Upper lobe of right lung (tissue), 1 donor: Measurements from ENCODE around the gene ATG5. TPM values are rescaled to one million over a fixed set of nuclear protein-coding genes. Genes with fewer than 3 reads are reported as not detected.

Source experiments
- ATAC-seq: fragments of 200-7000 bp; cut with Tn5 transposase; one replicate; pipeline ENCODE4 v1.9.1; 2020; ENCODE audit warnings: mild to moderate bottlenecking, moderate library complexity
- DNase-seq: peaks from one replicate; pipeline ENCODE4 v3.0.0-alpha.2; 2020
- H3K27ac ChIP-seq: fragments of 200-600 bp; one replicate; pipeline ENCODE4 v1.8.0; 2022
- H3K27me3 ChIP-seq: fragments of 200-600 bp; one replicate; pipeline ENCODE4 v1.8.0; 2022; ENCODE audit warnings: mild to moderate bottlenecking
- H3K36me3 ChIP-seq: fragments of 200-600 bp; one replicate; pipeline ENCODE4 v1.8.0; 2022
- H3K4me1 ChIP-seq: fragments of 200-600 bp; one replicate; pipeline ENCODE4 v1.8.0; 2022
- H3K4me3 ChIP-seq: fragments of 200-600 bp; one replicate; pipeline ENCODE4 v1.8.0; 2022; ENCODE audit warnings: mild to moderate bottlenecking
- H3K9me3 ChIP-seq: fragments of 200-600 bp; one replicate; pipeline ENCODE4 v1.8.0; 2022
- CTCF ChIP-seq: fragments of 200-600 bp; IDR thresholded peaks from one replicate; pipeline ENCODE4 v1.8.0; 2022; ENCODE audit warnings: antibody characterized with exemption
- intact Hi-C: fragments of 100-400 bp; cut with DNase I; formaldehyde crosslinking; loops from one replicate; pipeline ENCODE4 v1.11.0; 2022
- long read RNA-seq: library from polyadenylated mRNA; unstranded; transcript quantifications from one replicate; pipeline ENCODE4 v2.0.0, GENCODE V29; 2021
- total RNA-seq: library from RNA; stranded (reverse); fragmentation: NEBNext Ultra II Directional; extraction: Animal tissue kit (Norgen Biotek cat#: 25700); gene quantifications from one replicate; pipeline ENCODE4 v1.2.1, GENCODE V29; 2021
- donor health status: DM: no; HTN: yes; CAD: no; lungs with severe emphysema.

Gene ATG5
- total RNA-seq: 34.4 TPM
- long read RNA-seq, transcript ATG5-204 (8 exons, 3,216 nt): major isoform, 41 of 57 reads
- long read RNA-seq, transcript ATG5-208 (7 exons, 3,035 nt): minor isoform, 5 of 57 reads
- long read RNA-seq, partial matches to known transcripts: 1 of 57 reads
- long read RNA-seq, other reads (novel, unspliced or antisense): 6 of 57 reads

- Histone ChIP-seq H3K4me1 (peaks cover 20% of the 10 kb centered on the region), H3K27ac (peak within 1 kb of the TSS; percentile 91), H3K9me3 (no peaks in the 10 kb centered on the region), H3K4me3 (peak within 1 kb of the TSS; percentile 81), H3K36me3 (no peaks in the 10 kb centered on the region), H3K27me3 (no peaks in the 10 kb centered on the region)
- DNase-seq: peak; percentile 100
- intact Hi-C loops: no loop called here
- peak; percentile 96 for ATAC-seq
- no peak for TF ChIP-seq CTCF
Measured at GRCh38 chr6:106325336-106326178, at the start of gene ATG5. Gene ATG5, minus strand, starts transcription at chr6:106325760. Its CDS starts 9,552 bp downstream, at chr6:106316208.

GRCh38 chr6:106373502-106374239, 48.1 kb upstream of the ATG5 start:
- intact Hi-C loops: no loop called here
- Histone ChIP-seq H3K9me3 (no peaks in the 10 kb centered on the region), H3K36me3 (no peaks in the 10 kb centered on the region), H3K4me3 (no peak overlapping the region), H3K4me1 (no peaks in the 10 kb centered on the region), H3K27ac (no peak overlapping the region), H3K27me3 (no peaks in the 10 kb centered on the region)
- TF ChIP-seq CTCF: no peak
- DNase-seq (no peak), ATAC-seq (no peak)

GRCh38 chr6:106372838-106373501, 47.4 kb upstream of the ATG5 start:
- Histone ChIP-seq H3K27ac (no peak overlapping the region), H3K4me1 (no peaks in the 10 kb centered on the region), H3K27me3 (no peaks in the 10 kb centered on the region), H3K36me3 (no peaks in the 10 kb centered on the region), H3K4me3 (no peak overlapping the region), H3K9me3 (no peaks in the 10 kb centered on the region)
- DNase-seq: no peak
- intact Hi-C loops: no loop called here
- TF ChIP-seq CTCF: no peak
- no peak for ATAC-seq

DNA sequence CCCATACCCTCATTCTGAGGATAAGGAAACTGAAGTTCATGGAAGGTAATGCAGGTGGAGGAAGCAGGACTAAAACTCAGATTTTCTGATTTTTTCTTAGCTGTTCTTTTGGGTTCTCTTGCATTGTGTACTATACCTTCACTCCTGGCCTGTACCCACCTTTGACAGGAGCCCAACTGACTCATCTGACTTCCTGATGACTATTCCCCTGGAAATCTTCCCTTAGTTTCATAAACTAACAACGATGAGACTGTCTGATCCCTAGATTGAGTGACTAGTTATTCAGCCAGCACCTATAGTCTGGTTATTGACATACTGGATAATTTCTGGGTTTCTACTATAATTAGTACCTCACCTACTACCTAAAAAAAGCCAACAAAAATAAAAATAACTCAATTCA, 45.1 kb upstream of the ATG5 start:
- H3K27me3 ChIP-seq: no peaks in the 10 kb centered on the region
- H3K36me3 ChIP-seq: no peaks in the 10 kb centered on the region
- ATAC-seq (no peak), DNase-seq (no peak)
- TF ChIP-seq CTCF: no peak
- H3K4me3 ChIP-seq: no peak overlapping the region
- no peak overlapping the region for H3K27ac ChIP-seq
- intact Hi-C loops: no loop called here
- no peaks in the 10 kb centered on the region for H3K9me3 ChIP-seq
- no peaks in the 10 kb centered on the region for H3K4me1 ChIP-seq

- no peaks in the 10 kb centered on the region for H3K4me1 ChIP-seq
- no peak overlapping the region for H3K27ac ChIP-seq
- no peak for TF ChIP-seq CTCF
- ATAC-seq (no peak), DNase-seq (no peak)
- H3K9me3 ChIP-seq: no peaks in the 10 kb centered on the region
- no peaks in the 10 kb centered on the region for H3K36me3 ChIP-seq
- H3K27me3 ChIP-seq: peaks cover 3% of the 10 kb centered on the region
- intact Hi-C loops: no loop called here
- no peak overlapping the region for H3K4me3 ChIP-seq
Measured at GRCh38 chr6:106369739-106370138, 44.2 kb upstream of the ATG5 start.
